Ecto neural progenitor cell (in vitro differentiated cells): ENCODE results near the gene EDEM1.
"Not testable (repeated sequence)": the region's sequence is repeated elsewhere in the genome, so short reads cannot be mapped to it uniquely, and the experiment has no call there.

ENCODE experiments used
- DNase-seq: peaks from one replicate; pipeline ENCODE4 v3.0.0-alpha.2; 2018; ENCODE audit warnings: low spot score

The EDEM1 gene

GRCh38 chr3:5179036-5179435 is 8.5 kb upstream of the EDEM1 start:
- not testable (repeated sequence) for DNase-seq

GRCh38 chr3:5181469-5182141 is 5.9 kb upstream of the EDEM1 start:
- no peak for DNase-seq

GRCh38 chr3:5183714-5184113 is 3.8 kb upstream of the EDEM1 start:
- DNase-seq: not testable (repeated sequence)

- DNase-seq: no peak
Observed at GRCh38 chr3:5184499-5184898, 3.0 kb upstream of the EDEM1 start.

- no peak for DNase-seq
Observed at GRCh38 chr3:5185093-5185673, 2.3 kb upstream of the EDEM1 start.

GRCh38 chr3:5186089-5186857 is 1.2 kb upstream of the EDEM1 start:
- DNase-seq: no peak

GRCh38 chr3:5186858-5187155 is 700 bp upstream of the EDEM1 start:
- no peak for DNase-seq

GRCh38 chr3:5187920-5188418 is 462 bp downstream of the EDEM1 start:
- DNase-seq: no peak

GRCh38 chr3:5188419-5189221 is 1.1 kb downstream of the EDEM1 start:
- DNase-seq: peak; percentile 56

- no peak for DNase-seq
Observed at GRCh38 chr3:5190147-5190791, 2.8 kb downstream of the EDEM1 start.

- no peak for DNase-seq
Observed at GRCh38 chr3:5191555-5192304, 4.2 kb downstream of the EDEM1 start.

GRCh38 chr3:5192571-5193365 is 5.3 kb downstream of the EDEM1 start:
- DNase-seq: no peak

GRCh38 chr3:5194341-5194740 is 6.8 kb downstream of the EDEM1 start:
- DNase-seq: no peak

GRCh38 chr3:5194801-5195509 is 7.4 kb downstream of the EDEM1 start:
- no peak for DNase-seq

GRCh38 chr3:5195605-5196004 is 8.1 kb downstream of the EDEM1 start:
- no peak for DNase-seq

- no peak for DNase-seq
Observed at GRCh38 chr3:5197022-5197421, 9.5 kb downstream of the EDEM1 start.

GRCh38 chr3:5197470-5198312 is 10.2 kb downstream of the EDEM1 start:
- DNase-seq: no peak

GRCh38 chr3:5198313-5198677 is 10.8 kb downstream of the EDEM1 start:
- no peak for DNase-seq
